K562 (cell line): ENCODE results near the gene FBXW8. TPM values are rescaled to one million over a fixed set of nuclear protein-coding genes. Genes with fewer than 3 reads are reported as not detected.

ENCODE experiments used
- ATAC-seq: fragments of 200-7000 bp; cut with Tn5 transposase; 3 replicates; pipeline ENCODE4 v1.9.1; 2020; ENCODE audit warnings: moderate library complexity
- BruUV-seq: library from RNA; stranded (reverse); fragments of 400-500 nt; replicated peaks from 2 replicates; lab custom pipeline; 2021; lab: Mats Ljungman, UMichigan
- CTCF ChIA-PET: fragments of 300-600 bp; formaldehyde crosslinking; extraction: SDS; loops from one replicate; lab custom pipeline; 2021; ENCODE audit warnings: low intra/inter-chr PET ratio; lab: Yijun Ruan, JAX
- POLR2A ChIA-PET: fragments of 300-600, 350-650 bp; sonication (Branson Sonifier 250); formaldehyde crosslinking; extraction: SDS; loops from one replicate; lab custom pipeline; 2021; ENCODE audit warnings: antibody characterized with exemption, inconsistent platforms; lab: Yijun Ruan, JAX
- DNase-seq, 4 experiments: peaks; one replicate each; pipeline versions ENCODE4 v3.0.0 to v3.0.0-alpha.2; 2011 to 2018; ENCODE audit warnings: low spot score in 3 of 4, mixed read lengths in 3 of 4; ENCODE audit errors: extremely low read depth in 1 of 4
- FAIRE-seq: peaks from 2 replicates; lab custom pipeline; 2011; peaks lifted over from hg19 to GRCh38; lab: Jason Lieb, UNC
- H2AFZ ChIP-seq: 2 replicates; pipeline ENCODE4 v1.6.0; 2011; ENCODE audit warnings: low read depth, low read length, control low read depth, inconsistent platforms
- H3K27ac ChIP-seq: fragments of 200-600 bp; 3 replicates; pipeline ENCODE4 v1.8.0; 2011; ENCODE audit warnings: low read depth, mild to moderate bottlenecking, control low read depth, inconsistent platforms, low read length, moderate library complexity, mixed read lengths; ENCODE audit errors: extremely low read depth
- H3K27me3 ChIP-seq, 2 experiments: fragments of 300-600 bp in 1 of 2; 2 replicates in 1 of 2; 3 replicates in 1 of 2; pipeline versions ENCODE4 v1.6.0 to v1.8.0; 2011; ENCODE audit warnings: inconsistent platforms in 2 of 2, low read length in 2 of 2, mild to moderate bottlenecking in 1 of 2, mixed read lengths in 1 of 2, moderate library complexity in 1 of 2; ENCODE audit not compliant: control insufficient read depth in 2 of 2, insufficient read depth in 2 of 2
- H3K36me3 ChIP-seq: fragments of 300-600 bp; 3 replicates; pipeline ENCODE4 v1.8.0; 2011; ENCODE audit warnings: mild to moderate bottlenecking, low read length, inconsistent platforms; ENCODE audit not compliant: control insufficient read depth, insufficient read depth
- H3K4me1 ChIP-seq, 2 experiments: fragments of 200-600 bp in 1 of 2; replicated peaks in 1 of 2; 2 replicates in 1 of 2; 3 replicates in 1 of 2; pipeline versions ENCODE4 v1.5.1 to v1.8.0; 2011; ENCODE audit warnings: inconsistent platforms in 2 of 2, low read length in 2 of 2, mild to moderate bottlenecking in 1 of 2, mixed read lengths in 1 of 2, moderate library complexity in 1 of 2; ENCODE audit not compliant: control insufficient read depth in 2 of 2, insufficient read depth in 2 of 2
- H3K4me2 ChIP-seq: 2 replicates; pipeline ENCODE4 v1.6.1; 2011; ENCODE audit warnings: low read length, control low read depth, inconsistent platforms, mixed read lengths; ENCODE audit not compliant: insufficient read depth
- H3K4me3 ChIP-seq: fragments of 200-600 bp; sonication (generic), shearing (Covaris generic); 2 replicates; pipeline ENCODE4 v1.5.1; 2016; ENCODE audit warnings: control low read depth, inconsistent platforms
- H3K79me2 ChIP-seq: fragments of 200-600 bp; 3 replicates; pipeline ENCODE4 v1.8.0; 2011; ENCODE audit warnings: low read length, inconsistent platforms; ENCODE audit not compliant: control insufficient read depth, insufficient read depth
- H3K9ac ChIP-seq, 2 experiments: 2 replicates each; pipeline versions ENCODE4 v1.6.0 to v1.6.1; 2011; ENCODE audit warnings: low read depth in 2 of 2, low read length in 2 of 2, control low read depth in 1 of 2, inconsistent platforms in 1 of 2, mild to moderate bottlenecking in 1 of 2, mixed read lengths in 1 of 2; ENCODE audit not compliant: insufficient read depth in 1 of 2
- H3K9me1 ChIP-seq: one replicate; pipeline ENCODE4 v1.6.0; 2011; ENCODE audit warnings: inconsistent platforms, mild to moderate bottlenecking, low read length, moderate library complexity; ENCODE audit not compliant: control insufficient read depth, insufficient read depth
- H3K9me3 ChIP-seq: replicated peaks from 2 replicates; pipeline ENCODE4 v1.5.1; 2011; ENCODE audit warnings: low read depth, low read length, inconsistent platforms; ENCODE audit not compliant: control insufficient read depth, insufficient read depth
- H4K20me1 ChIP-seq: replicated peaks from 2 replicates; pipeline ENCODE4 v1.6.1; 2011; ENCODE audit warnings: low read length, inconsistent platforms, mixed read lengths; ENCODE audit not compliant: control insufficient read depth, insufficient read depth
- AFF4 ChIP-seq: sonication (generic); formaldehyde crosslinking; IDR thresholded peaks from 2 replicates; pipeline ENCODE4 v1.8.0; 2023; ENCODE audit warnings: mild to moderate bottlenecking, missing genetic modification reagents
- CLOCK ChIP-seq: fragments of 250-450 bp; sonication (Bioruptor Pico); IDR thresholded peaks from 2 replicates; pipeline ENCODE4 v1.4.0; 2020; ENCODE audit warnings: mild to moderate bottlenecking, moderate library complexity, borderline replicate concordance
- ERF ChIP-seq: fragments of 450-650 bp; formaldehyde crosslinking; IDR thresholded peaks from 2 replicates; pipeline ENCODE4 v1.4.0; 2020; ENCODE audit warnings: mild to moderate bottlenecking, mixed read lengths
- FUS ChIP-seq: fragments of 200-400 bp; formaldehyde crosslinking; optimal IDR thresholded peaks from 2 replicates; pipeline ENCODE3; 2017; ENCODE audit warnings: low read depth, low read length
- HDAC2 ChIP-seq: fragments of 450-650 bp; IDR thresholded peaks from 2 replicates; pipeline ENCODE4 v1.6.1; 2016; ENCODE audit warnings: mild to moderate bottlenecking
- HES1 ChIP-seq: fragments of 450-650 bp; IDR thresholded peaks from 2 replicates; pipeline ENCODE4 v1.6.1; 2016; ENCODE audit warnings: low read depth, mild to moderate bottlenecking, moderate library complexity
- HOMEZ ChIP-seq: fragments of 250-450 bp; sonication (Bioruptor Pico); IDR thresholded peaks from 2 replicates; pipeline ENCODE4 v1.4.0; 2020; ENCODE audit warnings: mild to moderate bottlenecking, moderate library complexity
- NCOA2 ChIP-seq, 2 experiments: fragments of 450-650 bp; IDR thresholded peaks; 2 replicates each; pipeline ENCODE4 v1.6.1; 2018; ENCODE audit warnings: mild to moderate bottlenecking in 2 of 2, moderate library complexity in 1 of 2; ENCODE audit not compliant: partially characterized antibody in 2 of 2
- PHF21A ChIP-seq: fragments of 450-650 bp; IDR thresholded peaks from 2 replicates; pipeline ENCODE4 v1.6.1; 2017; ENCODE audit warnings: low read depth, borderline replicate concordance
- ZNF124 ChIP-seq: sonication (generic); formaldehyde crosslinking; IDR thresholded peaks from 2 replicates; pipeline ENCODE4 v1.8.1; 2022; ENCODE audit warnings: missing genetic modification reagents
- ZNF274 ChIP-seq: IDR thresholded peaks from 2 replicates; pipeline ENCODE4 v1.6.1; 2011; ENCODE audit warnings: low read depth, mild to moderate bottlenecking, low read length, moderate library complexity, borderline replicate concordance
- WGBS: fragments of 100-300 bp; shearing (Covaris generic); methylation state at CpG from one replicate; pipeline ENCODE4 v1.1.6; 2016; ENCODE audit warnings: low coverage, mixed read lengths; ENCODE audit not compliant: insufficient coverage; ENCODE audit errors: missing lambda C conversion rate; 5-methylcytosine and 5-hydroxymethylcytosine counted together
- in situ Hi-C: fragments of 300-500 bp; cut with MboI; formaldehyde crosslinking; loops from 4 replicates; pipeline ENCODE4 v1.15.0; 2018; ENCODE audit warnings: inconsistent platforms, mixed read lengths
- intact Hi-C: fragments of 100-400 bp; cut with micrococcal nuclease; formaldehyde crosslinking; loops from 2 replicates; pipeline ENCODE4 v1.14.2; 2022
- polyA plus RNA-seq, 8 experiments: library from polyadenylated mRNA; depleted of rRNA in 4 of 8; stranded (reverse) in 5 of 8; unstranded in 3 of 8; fragments of >200 nt; fragmentation: Nextera tagmentation in 2 of 8; fragmentation: Illumina TruSeq in 1 of 8; extraction: Ambion mirVana in 2 of 8; extraction: Trizol in 1 of 8; gene quantifications; 2 replicates each; pipeline versions ENCODE4 v1.2.1 to v1.2.3, GENCODE V29; 2011 to 2014; ENCODE audit warnings: inconsistent platforms in 1 of 8, missing spikeins in 1 of 8
- total RNA-seq, 7 experiments: library from RNA; depleted of rRNA in 6 of 7; stranded (reverse); fragments of >200 nt in 6 of 7; fragmentation: Illumina TruSeq in 2 of 7; extraction: Trizol in 2 of 7; gene quantifications; 2 replicates each; pipeline versions ENCODE4 v1.2.1 to v1.2.3, GENCODE V29; 2011 to 2021; ENCODE audit warnings: low replicate concordance in 1 of 7
- TF ChIP-seq, protein P1 (sequence below): fragments of 450-650 bp; formaldehyde crosslinking; IDR thresholded peaks from 2 replicates; pipeline ENCODE4 v1.4.0; 2020; ENCODE audit warnings: mild to moderate bottlenecking, moderate library complexity

FBXW8 gene
- total and polyA plus RNA-seq, 9 of the 15 experiments (the other 6 are each of a cell fraction or from before 2014, with no cell fraction given): 0.58 to 8.3 (median 4.4) TPM

GRCh38 chr12:117018685-117019084, 107.9 kb downstream of the FBXW8 start:
- Histone ChIP-seq H3K4me1 (no peaks in the 10 kb centered on the region), H3K4me2 (no peak overlapping the region), H3K9me3 (0 out of 2 replicates have a peak, but pooled peaks cover 2% of the 10 kb centered on the region), H2AFZ (no peak overlapping the region), H3K27ac (no peak overlapping the region), H3K79me2 (no peaks in the 10 kb centered on the region), H3K4me3 (no peak overlapping the region), H3K36me3 (peaks cover under 1% of the 10 kb centered on the region; the same call in 1 of the 3 replicates), H3K27me3 (no peaks in the 10 kb centered on the region), H3K9me1 (no peaks in the 10 kb centered on the region), H4K20me1 (no peaks in the 10 kb centered on the region), H3K9ac (no peak overlapping the region)
- ChIA-PET POLR2A (interaction anchor here (0.8 kb wide), 1 partner anchor 92 kb away, joined by 3 read pairs; no protein-coding TSS in a partner anchor), CTCF (no interaction called here)
- WGBS: 62% methylated on average over 3 of the region's 3 CpGs
- FAIRE-seq (no peak), DNase-seq (no peak), ATAC-seq (no peak)
- intact Hi-C loops: no loop called here
- in situ Hi-C loops: no loop called here
- no TSS peak for BruUV-seq
- TF ChIP-seq AFF4 (CRISPR knock-in tag) (no peak), CLOCK (CRISPR knock-in tag) (no peak), ZNF124 (CRISPR knock-in tag) (no peak), FUS (no peak), PHF21A (no peak), HOMEZ (CRISPR knock-in tag) (no peak), HES1 (no peak), NCOA2 (IDR thresholded peaks at IDR 0.05; ENCODE audit: partially characterized antibody in 2 of 2) (no peak), HDAC2 (no peak), ZNF274 (no peak), ERF (CRISPR knock-in tag) (no peak)
- TF ChIP-seq, protein P1, sequence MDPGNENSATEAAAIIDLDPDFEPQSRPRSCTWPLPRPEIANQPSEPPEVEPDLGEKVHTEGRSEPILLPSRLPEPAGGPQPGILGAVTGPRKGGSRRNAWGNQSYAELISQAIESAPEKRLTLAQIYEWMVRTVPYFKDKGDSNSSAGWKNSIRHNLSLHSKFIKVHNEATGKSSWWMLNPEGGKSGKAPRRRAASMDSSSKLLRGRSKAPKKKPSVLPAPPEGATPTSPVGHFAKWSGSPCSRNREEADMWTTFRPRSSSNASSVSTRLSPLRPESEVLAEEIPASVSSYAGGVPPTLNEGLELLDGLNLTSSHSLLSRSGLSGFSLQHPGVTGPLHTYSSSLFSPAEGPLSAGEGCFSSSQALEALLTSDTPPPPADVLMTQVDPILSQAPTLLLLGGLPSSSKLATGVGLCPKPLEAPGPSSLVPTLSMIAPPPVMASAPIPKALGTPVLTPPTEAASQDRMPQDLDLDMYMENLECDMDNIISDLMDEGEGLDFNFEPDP (CRISPR knock-in tag): no peak
